GM12801 (cell line): ENCODE measurements around the gene DGKI.

Experiments
- TF ChIP-seq, protein P1 (sequence below): IDR thresholded peaks from one replicate; pipeline ENCODE4 v1.5.1; 2011; ENCODE audit warnings: control low read depth; ENCODE audit not compliant: insufficient read length; ENCODE audit errors: extremely low read depth

The DGKI gene

DNA sequence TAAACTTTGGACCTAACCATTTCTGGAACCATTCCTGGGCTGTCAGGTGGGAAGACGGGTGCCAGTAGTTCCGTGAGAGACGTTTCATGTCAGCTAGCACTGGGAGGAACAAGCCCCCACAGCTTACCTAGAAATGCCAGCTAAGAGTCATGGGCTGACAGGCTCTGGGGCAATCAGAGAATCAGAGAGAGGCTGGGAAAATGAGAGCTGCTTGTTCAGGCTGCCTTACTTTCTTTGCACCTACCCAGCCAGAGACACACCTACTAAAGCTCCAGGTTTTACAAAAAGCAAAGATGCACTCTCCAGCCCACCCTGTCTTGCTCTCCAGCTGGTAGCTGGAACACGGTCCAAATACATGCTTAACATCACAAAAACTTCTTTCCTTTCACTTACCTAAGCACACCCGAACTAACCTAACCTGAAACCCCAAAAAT lies 503.9 kb downstream of the DGKI start:
- TF ChIP-seq, protein P1, sequence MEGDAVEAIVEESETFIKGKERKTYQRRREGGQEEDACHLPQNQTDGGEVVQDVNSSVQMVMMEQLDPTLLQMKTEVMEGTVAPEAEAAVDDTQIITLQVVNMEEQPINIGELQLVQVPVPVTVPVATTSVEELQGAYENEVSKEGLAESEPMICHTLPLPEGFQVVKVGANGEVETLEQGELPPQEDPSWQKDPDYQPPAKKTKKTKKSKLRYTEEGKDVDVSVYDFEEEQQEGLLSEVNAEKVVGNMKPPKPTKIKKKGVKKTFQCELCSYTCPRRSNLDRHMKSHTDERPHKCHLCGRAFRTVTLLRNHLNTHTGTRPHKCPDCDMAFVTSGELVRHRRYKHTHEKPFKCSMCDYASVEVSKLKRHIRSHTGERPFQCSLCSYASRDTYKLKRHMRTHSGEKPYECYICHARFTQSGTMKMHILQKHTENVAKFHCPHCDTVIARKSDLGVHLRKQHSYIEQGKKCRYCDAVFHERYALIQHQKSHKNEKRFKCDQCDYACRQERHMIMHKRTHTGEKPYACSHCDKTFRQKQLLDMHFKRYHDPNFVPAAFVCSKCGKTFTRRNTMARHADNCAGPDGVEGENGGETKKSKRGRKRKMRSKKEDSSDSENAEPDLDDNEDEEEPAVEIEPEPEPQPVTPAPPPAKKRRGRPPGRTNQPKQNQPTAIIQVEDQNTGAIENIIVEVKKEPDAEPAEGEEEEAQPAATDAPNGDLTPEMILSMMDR = no peak

DNA sequence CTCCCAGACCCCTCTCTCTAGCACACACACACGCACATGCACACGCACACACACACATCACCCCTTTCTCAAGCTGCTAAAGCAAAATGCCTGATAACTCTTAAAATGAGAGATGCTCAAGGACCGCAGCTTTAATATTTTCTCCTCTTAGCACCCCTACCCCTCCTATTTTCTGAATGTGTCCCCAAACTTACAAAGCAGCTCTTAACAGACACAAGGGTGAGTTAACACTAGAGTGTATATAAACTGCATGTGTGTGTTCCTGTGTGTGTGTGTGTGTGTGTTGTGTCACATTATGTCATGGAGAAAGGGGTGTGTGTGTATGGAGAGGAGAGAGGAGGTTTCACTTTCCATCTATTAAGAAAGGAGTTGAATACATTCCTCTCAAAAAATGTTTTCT lies 504.5 kb downstream of the DGKI start:
- TF ChIP-seq, protein P1 = no peak

DNA sequence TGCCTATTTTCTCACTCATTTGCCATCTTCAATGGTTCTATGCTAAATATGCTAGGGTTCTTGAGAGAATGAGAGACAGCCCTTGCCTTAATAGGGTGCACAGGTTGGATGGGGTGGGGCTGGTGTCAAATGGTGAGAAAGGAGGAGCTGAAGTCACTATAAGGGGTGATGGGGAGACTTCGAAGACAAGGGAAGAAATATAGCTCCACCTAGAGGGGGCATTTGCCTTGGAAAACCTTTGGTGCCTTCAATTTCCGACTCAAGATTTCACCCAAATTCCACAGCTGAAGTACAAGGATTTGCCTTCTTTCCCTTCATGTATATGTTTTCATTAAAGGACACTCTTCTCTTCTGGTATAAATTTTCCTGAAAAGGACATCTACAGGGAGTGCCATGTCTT lies 508.9 kb downstream of the DGKI start:
- TF ChIP-seq, protein P1 = no peak

DNA sequence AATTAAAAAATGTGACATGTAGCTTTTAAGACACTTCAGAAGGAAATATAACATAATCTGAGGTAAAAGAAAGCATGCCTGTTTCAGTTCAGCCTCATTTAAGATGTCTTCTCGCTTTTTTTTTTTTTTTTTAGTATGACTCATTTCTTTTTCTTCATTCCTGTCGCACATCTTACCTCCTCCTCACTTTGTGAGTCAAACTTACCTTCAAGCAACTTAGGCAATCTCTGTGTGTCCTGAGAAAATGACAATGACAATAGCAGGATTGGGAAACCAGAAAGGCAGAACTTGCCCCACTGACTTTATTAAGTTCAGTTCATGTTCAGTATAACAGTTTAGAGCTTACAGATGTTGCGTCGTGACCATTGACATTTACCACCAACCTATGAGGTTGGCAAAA lies 511.0 kb downstream of the DGKI start:
- TF ChIP-seq, protein P1 = no peak

DNA sequence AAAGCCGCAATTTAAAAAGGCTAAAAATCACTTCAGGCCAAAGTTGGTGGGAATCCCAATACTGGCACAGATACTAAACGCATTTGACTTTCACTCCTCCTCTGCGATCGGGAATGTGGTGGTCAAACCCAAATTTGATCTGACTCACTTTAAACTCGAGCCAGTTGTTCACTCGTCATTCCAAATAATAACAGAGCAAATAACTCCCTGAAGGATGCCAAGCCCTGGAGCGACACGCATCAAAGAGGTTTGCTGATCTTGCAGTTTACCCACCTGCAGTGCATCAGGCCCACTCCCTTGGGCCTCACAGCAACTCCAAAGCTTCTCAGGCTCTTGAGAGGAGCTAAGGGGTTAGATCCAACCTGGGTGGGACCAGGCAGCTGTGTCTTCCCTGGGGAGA lies 515.4 kb downstream of the DGKI start:
- TF ChIP-seq, protein P1 = no peak
